DND-41 (cell line): ENCODE measurements around the gene CIRBP.

Experiments
- ATAC-seq: fragments of 200-7000 bp; cut with Tn5 transposase; 3 replicates; pipeline ENCODE4 v1.9.1; 2021; ENCODE audit warnings: low read depth; ENCODE audit not compliant: insufficient read depth
- DNase-seq: peaks from one replicate; pipeline ENCODE4 v3.0.0-alpha.2; 2020
- H2AFZ ChIP-seq: 2 replicates; pipeline ENCODE4 v1.6.0; 2012; ENCODE audit warnings: low read depth, low read length
- H3K27ac ChIP-seq: 2 replicates; pipeline ENCODE4 v1.5.1; 2012; ENCODE audit warnings: low read length, inconsistent platforms
- H3K27me3 ChIP-seq: fragments of 200-600 bp; sonication (generic); 2 replicates; pipeline ENCODE4 v1.6.0; 2012; ENCODE audit warnings: low read length, mild to moderate bottlenecking, inconsistent platforms; ENCODE audit not compliant: insufficient read depth, poor library complexity
- H3K36me3 ChIP-seq: 2 replicates; pipeline ENCODE4 v1.5.1; 2012; ENCODE audit warnings: low read length, inconsistent platforms; ENCODE audit not compliant: insufficient read depth
- H3K4me1 ChIP-seq: 2 replicates; pipeline ENCODE4 v1.5.1; 2012; ENCODE audit warnings: mild to moderate bottlenecking, low read length; ENCODE audit not compliant: insufficient read depth
- H3K4me2 ChIP-seq: 2 replicates; pipeline ENCODE4 v1.6.0; 2012; ENCODE audit warnings: mild to moderate bottlenecking, moderate library complexity, low read length, inconsistent platforms; ENCODE audit not compliant: insufficient read depth
- H3K4me3 ChIP-seq, 2 experiments: fragments of 200-600 bp in 1 of 2; shearing (Covaris generic) in 1 of 2; 2 replicates each; pipeline ENCODE4 v1.5.1; 2012 to 2016; ENCODE audit warnings: inconsistent platforms in 2 of 2, low read length in 2 of 2, mild to moderate bottlenecking in 2 of 2, low read depth in 1 of 2, moderate library complexity in 1 of 2
- H3K79me2 ChIP-seq: 2 replicates; pipeline ENCODE4 v1.6.0; 2012; ENCODE audit warnings: low read length, inconsistent platforms; ENCODE audit not compliant: insufficient read depth
- H3K9ac ChIP-seq: 2 replicates; pipeline ENCODE4 v1.6.0; 2012; ENCODE audit warnings: low read depth, mild to moderate bottlenecking, inconsistent platforms, low read length, moderate library complexity
- H3K9me3 ChIP-seq: 2 replicates; pipeline ENCODE4 v1.5.1; 2012; ENCODE audit warnings: low read length, moderate library complexity, mild to moderate bottlenecking, inconsistent platforms; ENCODE audit not compliant: insufficient read depth, severe bottlenecking
- H4K20me1 ChIP-seq: 2 replicates; pipeline ENCODE4 v1.6.0; 2012; ENCODE audit warnings: low read length; ENCODE audit not compliant: insufficient read depth
- EZH2 ChIP-seq: IDR thresholded peaks from 3 replicates; pipeline ENCODE4 v1.6.1; 2012; ENCODE audit warnings: borderline replicate concordance, low read depth, mild to moderate bottlenecking, moderate library complexity, low read length, inconsistent platforms; ENCODE audit not compliant: severe bottlenecking
- TF ChIP-seq, protein P1 (sequence below): IDR thresholded peaks from 2 replicates; pipeline ENCODE4 v1.5.1; 2012; ENCODE audit warnings: borderline replicate concordance, low read length, moderate library complexity, mild to moderate bottlenecking; ENCODE audit not compliant: poor library complexity, severe bottlenecking; ENCODE audit errors: extremely low read depth

CIRBP gene

DNA sequence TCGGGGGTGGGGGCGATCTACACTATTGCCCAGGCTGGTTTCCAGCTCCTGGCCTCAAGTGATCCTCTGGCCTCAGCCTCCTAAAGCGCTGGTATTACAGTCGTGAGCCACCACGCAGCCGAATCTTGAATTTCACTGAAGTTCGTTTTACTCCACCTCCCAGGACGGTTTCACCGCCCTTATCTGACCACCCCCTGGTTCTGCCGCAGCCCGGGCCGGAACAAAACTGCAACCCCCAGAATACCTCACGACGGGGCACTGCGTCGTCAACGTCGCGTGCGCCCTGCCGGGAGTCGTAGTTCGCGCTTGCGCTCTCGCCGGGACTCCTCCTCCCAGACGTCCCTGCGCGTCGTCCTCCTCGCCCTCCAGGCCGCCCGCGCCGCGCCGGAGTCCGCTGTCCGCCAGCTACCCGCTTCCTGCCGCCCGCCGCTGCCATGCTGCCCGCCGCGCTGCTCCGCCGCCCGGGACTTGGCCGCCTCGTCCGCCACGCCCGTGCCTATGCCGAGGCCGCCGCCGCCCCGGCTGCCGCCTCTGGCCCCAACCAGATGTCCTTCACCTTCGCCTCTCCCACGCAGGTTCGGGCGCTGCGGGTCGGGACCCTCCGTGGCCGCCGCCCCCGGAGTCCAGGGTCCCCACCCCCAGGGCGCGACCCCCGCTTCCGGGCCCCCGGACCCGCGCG, 27.6 kb upstream of the CIRBP start, which contains the start of gene ATP5F1D:
TSS of gene ATP5F1D (plus strand) at position 335 of the 679 bp plus-strand sequence. CDS start at position 435, 100 bp downstream.
- Histone ChIP-seq H3K4me2 (peak within 1 kb of the TSS; percentile 96), H3K9me3 (no peaks in the 10 kb centered on the region), H3K36me3 (peaks cover 15% of the 10 kb centered on the region; the same call in 1 of the 2 replicates), H4K20me1 (peaks cover 20% of the 10 kb centered on the region), H2AFZ (peak within 1 kb of the TSS; percentile 76), H3K27ac (peak within 1 kb of the TSS; percentile 68), H3K4me3 (peak within 1 kb of the TSS; percentile 80 to 99), H3K9ac (peak within 1 kb of the TSS; percentile 94), H3K27me3 (peaks cover 6% of the 10 kb centered on the region), H3K79me2 (peaks cover 34% of the 10 kb centered on the region), H3K4me1 (peaks cover 68% of the 10 kb centered on the region)
- peak; percentile 92 for DNase-seq
- peak; percentile 73 for ATAC-seq
- no peak for TF ChIP-seq EZH2
- TF ChIP-seq, protein P1, sequence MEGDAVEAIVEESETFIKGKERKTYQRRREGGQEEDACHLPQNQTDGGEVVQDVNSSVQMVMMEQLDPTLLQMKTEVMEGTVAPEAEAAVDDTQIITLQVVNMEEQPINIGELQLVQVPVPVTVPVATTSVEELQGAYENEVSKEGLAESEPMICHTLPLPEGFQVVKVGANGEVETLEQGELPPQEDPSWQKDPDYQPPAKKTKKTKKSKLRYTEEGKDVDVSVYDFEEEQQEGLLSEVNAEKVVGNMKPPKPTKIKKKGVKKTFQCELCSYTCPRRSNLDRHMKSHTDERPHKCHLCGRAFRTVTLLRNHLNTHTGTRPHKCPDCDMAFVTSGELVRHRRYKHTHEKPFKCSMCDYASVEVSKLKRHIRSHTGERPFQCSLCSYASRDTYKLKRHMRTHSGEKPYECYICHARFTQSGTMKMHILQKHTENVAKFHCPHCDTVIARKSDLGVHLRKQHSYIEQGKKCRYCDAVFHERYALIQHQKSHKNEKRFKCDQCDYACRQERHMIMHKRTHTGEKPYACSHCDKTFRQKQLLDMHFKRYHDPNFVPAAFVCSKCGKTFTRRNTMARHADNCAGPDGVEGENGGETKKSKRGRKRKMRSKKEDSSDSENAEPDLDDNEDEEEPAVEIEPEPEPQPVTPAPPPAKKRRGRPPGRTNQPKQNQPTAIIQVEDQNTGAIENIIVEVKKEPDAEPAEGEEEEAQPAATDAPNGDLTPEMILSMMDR: no peak

DNA sequence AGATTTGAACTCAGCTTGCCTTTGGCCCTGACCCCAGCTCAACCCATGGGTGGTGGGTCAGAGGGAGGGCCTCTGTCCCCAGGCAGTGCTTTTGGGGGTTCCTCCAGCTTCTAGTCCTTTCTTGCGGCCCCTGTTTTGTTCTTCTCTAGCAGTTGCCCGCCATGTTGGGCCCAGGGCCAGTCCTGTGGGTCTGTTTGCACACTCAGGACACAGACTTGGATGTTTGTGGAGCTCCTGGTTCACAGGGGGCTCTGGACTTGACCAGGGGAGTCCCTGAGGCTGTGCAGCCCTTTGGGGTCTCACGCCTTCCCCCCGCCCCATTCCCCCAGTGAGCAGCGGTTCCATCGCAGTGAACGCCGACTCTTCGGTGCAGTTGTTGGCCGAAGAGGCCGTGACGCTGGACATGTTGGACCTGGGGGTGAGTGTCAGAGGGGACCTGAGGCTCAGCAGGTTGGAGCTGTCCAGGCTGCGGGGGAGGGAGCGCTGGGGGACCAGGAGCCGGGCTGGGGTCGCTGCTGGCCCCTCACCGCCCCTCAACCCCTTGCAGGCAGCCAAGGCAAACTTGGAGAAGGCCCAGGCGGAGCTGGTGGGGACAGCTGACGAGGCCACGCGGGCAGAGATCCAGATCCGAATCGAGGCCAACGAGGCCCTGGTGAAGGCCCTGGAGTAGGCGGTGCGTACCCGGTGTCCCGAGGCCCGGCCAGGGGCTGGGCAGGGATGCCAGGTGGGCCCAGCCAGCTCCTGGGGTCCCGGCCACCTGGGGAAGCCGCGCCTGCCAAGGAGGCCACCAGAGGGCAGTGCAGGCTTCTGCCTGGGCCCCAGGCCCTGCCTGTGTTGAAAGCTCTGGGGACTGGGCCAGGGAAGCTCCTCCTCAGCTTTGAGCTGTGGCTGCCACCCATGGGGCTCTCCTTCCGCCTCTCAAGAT, 25.1 kb upstream of the CIRBP start:
- Histone ChIP-seq H3K4me2 (peak overlapping the region; percentile 96), H3K4me1 (peaks cover 59% of the 10 kb centered on the region), H3K9me3 (no peaks in the 10 kb centered on the region), H3K79me2 (peaks cover 34% of the 10 kb centered on the region), H3K36me3 (peaks cover 15% of the 10 kb centered on the region; the same call in 1 of the 2 replicates), H3K27ac (0 out of 2 replicates have a peak overlapping the region, but pooled peaks have one; percentile 11), H3K4me3 (peak overlapping the region in 1 of 2 experiments; percentile 27; a peak in 1 of 4 replicates), H3K9ac (peak overlapping the region; percentile 36), H4K20me1 (peaks cover 20% of the 10 kb centered on the region), H3K27me3 (no peaks in the 10 kb centered on the region), H2AFZ (no peak overlapping the region)
- TF ChIP-seq, protein P1: peak; percentile 96
- no peak for TF ChIP-seq EZH2
- peak; percentile 86 for DNase-seq
- peak; percentile 66 for ATAC-seq

DNA sequence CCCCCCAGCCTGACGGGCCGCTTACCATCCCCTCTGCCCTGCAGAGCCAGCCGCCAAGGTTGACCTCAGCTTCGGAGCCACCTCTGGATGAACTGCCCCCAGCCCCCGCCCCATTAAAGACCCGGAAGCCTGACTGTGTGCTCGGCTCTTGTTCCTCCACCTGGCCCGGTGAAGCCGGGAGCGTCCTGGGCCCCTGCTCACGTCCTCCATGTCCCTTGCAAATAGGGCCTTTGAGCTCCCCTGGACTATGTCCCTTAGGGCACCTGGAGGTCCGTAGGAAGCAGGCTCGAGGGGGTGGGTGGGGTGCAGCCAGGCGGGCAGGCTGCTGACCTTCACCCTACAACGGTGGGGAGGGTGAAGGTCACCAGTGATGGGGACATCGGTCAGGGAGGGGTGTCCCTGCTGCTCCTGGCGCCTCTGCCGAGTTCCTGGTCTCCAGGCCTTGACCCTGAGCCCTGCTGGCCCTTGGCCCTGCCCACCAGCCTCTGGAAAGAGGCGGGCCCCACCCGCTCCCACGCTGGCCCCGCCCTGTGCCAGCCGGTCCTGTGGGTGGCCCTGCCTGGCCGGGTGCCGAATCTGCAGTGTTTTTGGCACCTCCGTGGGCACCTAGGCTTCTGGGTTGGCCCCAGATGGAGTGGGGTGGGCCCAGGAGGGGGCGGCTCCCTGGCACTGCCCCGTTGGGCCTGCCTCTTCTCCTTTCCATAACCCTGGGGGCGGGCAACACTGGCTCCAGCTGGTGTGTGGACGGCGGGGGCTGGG, 24.3 kb upstream of the CIRBP start:
- Histone ChIP-seq H3K4me3 (no peak overlapping the region), H2AFZ (no peak overlapping the region), H3K79me2 (peaks cover 36% of the 10 kb centered on the region), H4K20me1 (peaks cover 20% of the 10 kb centered on the region), H3K9ac (no peak overlapping the region), H3K9me3 (no peaks in the 10 kb centered on the region), H3K4me2 (peak overlapping the region; percentile 48), H3K27me3 (no peaks in the 10 kb centered on the region), H3K36me3 (peaks cover 15% of the 10 kb centered on the region; the same call in 1 of the 2 replicates), H3K27ac (peak overlapping the region; percentile 11; the same call in 1 of the 2 replicates), H3K4me1 (peaks cover 52% of the 10 kb centered on the region)
- ATAC-seq (no peak), DNase-seq (no peak)
- no peak for TF ChIP-seq EZH2
- TF ChIP-seq, protein P1: no peak
